Neural cell (in vitro differentiated cells): ENCODE results near the gene NASP. TPM values are rescaled to one million over a fixed set of nuclear protein-coding genes. Genes with fewer than 3 reads are reported as not detected.

Experiments used
- H2AFZ ChIP-seq: fragments of 200-600, 300-800 bp; sonication (generic), shearing (Covaris generic); 2 replicates; pipeline ENCODE4 v1.6.0; 2014; ENCODE audit warnings: low read depth, mild to moderate bottlenecking, antibody characterized with exemption, low read length, moderate library complexity
- H3F3A ChIP-seq: fragments of 200-600 bp; shearing (Covaris generic); 2 replicates; pipeline ENCODE4 v1.6.1; 2016; ENCODE audit warnings: mild to moderate bottlenecking, moderate library complexity, mixed read lengths, antibody characterized with exemption, low read length; ENCODE audit not compliant: insufficient read depth, poor library complexity, severe bottlenecking
- H3K27ac ChIP-seq: fragments of 200-600, 300-800 bp; sonication (generic), shearing (Covaris generic); 2 replicates; pipeline ENCODE4 v1.5.1; 2014; ENCODE audit warnings: mild to moderate bottlenecking, low read length, moderate library complexity
- H3K27me3 ChIP-seq: fragments of 300-800, 200-600 bp; sonication (generic), shearing (Covaris generic); 2 replicates; pipeline ENCODE4 v1.6.0; 2014; ENCODE audit warnings: mild to moderate bottlenecking, low read depth, low read length, moderate library complexity; ENCODE audit not compliant: insufficient read depth
- H3K36me3 ChIP-seq: fragments of 300-800, 200-600 bp; sonication (generic), shearing (Covaris generic); 2 replicates; pipeline ENCODE4 v1.5.1; 2014; ENCODE audit warnings: mild to moderate bottlenecking, antibody characterized with exemption, low read length, moderate library complexity; ENCODE audit not compliant: insufficient read depth
- H3K4me2 ChIP-seq: fragments of 300-800, 200-600 bp; sonication (generic), shearing (Covaris generic); 2 replicates; pipeline ENCODE4 v1.6.0; 2014; ENCODE audit warnings: mild to moderate bottlenecking, low read length
- H3K4me3 ChIP-seq: fragments of 300-800, 200-600 bp; sonication (generic), shearing (Covaris generic); 2 replicates; pipeline ENCODE4 v1.5.1; 2014; ENCODE audit warnings: mild to moderate bottlenecking, low read length, moderate library complexity
- H3K79me2 ChIP-seq: fragments of 200-600 bp; shearing (Covaris generic); replicated peaks from 2 replicates; pipeline ENCODE4 v1.6.0; 2014; ENCODE audit warnings: mild to moderate bottlenecking, low read length, moderate library complexity; ENCODE audit not compliant: insufficient read depth
- H3K9ac ChIP-seq: fragments of 300-800, 200-600 bp; sonication (generic), shearing (Covaris generic); 2 replicates; pipeline ENCODE4 v1.6.1; 2016; ENCODE audit warnings: mild to moderate bottlenecking, low read length, mixed read lengths
- H3K9me2 ChIP-seq: fragments of 200-600 bp; shearing (Covaris generic); 2 replicates; pipeline ENCODE4 v1.6.1; 2016; ENCODE audit warnings: mild to moderate bottlenecking, low read length, mixed read lengths; ENCODE audit not compliant: insufficient read depth
- H3K9me3 ChIP-seq: fragments of 200-600, 300-800 bp; sonication (generic), shearing (Covaris generic); 2 replicates; pipeline ENCODE4 v1.6.1; 2016; ENCODE audit warnings: mild to moderate bottlenecking, mixed run types, low read length, moderate library complexity, mixed read lengths
- H4K20me1 ChIP-seq: fragments of 200-600 bp; shearing (Covaris generic); 2 replicates; pipeline ENCODE4 v1.6.1; 2016; ENCODE audit warnings: mild to moderate bottlenecking, mixed run types; ENCODE audit not compliant: insufficient read depth
- CTCF ChIP-seq: fragments of 450-650 bp; IDR thresholded peaks from 2 replicates; pipeline ENCODE4 v1.5.1; 2014; ENCODE audit warnings: antibody characterized with exemption, mild to moderate bottlenecking, moderate library complexity; ENCODE audit not compliant: poor library complexity, severe bottlenecking
- EP300 ChIP-seq: fragments of 450-650 bp; conservative IDR thresholded peaks from 2 replicates; pipeline ENCODE4 v1.6.1; 2014; ENCODE audit warnings: antibody characterized with exemption, mild to moderate bottlenecking, moderate library complexity; ENCODE audit not compliant: poor library complexity, severe bottlenecking
- EZH2 ChIP-seq: fragments of 200-600, 300-800 bp; shearing (Covaris generic), sonication (generic); IDR thresholded peaks from 2 replicates; pipeline ENCODE4 v1.6.1; 2014; ENCODE audit warnings: antibody characterized with exemption, low read length, borderline replicate concordance, mild to moderate bottlenecking; ENCODE audit not compliant: insufficient read depth, poor library complexity, severe bottlenecking
- MXI1 ChIP-seq: fragments of 450-650 bp; conservative IDR thresholded peaks from 2 replicates; pipeline ENCODE4 v1.6.1; 2014; ENCODE audit warnings: antibody characterized with exemption, mild to moderate bottlenecking; ENCODE audit not compliant: poor library complexity, severe bottlenecking
- POLR2AphosphoS5 ChIP-seq: IDR thresholded peaks from 2 replicates; pipeline ENCODE4 v1.6.1; 2012
- RAD21 ChIP-seq: fragments of 450-650 bp; conservative IDR thresholded peaks from 2 replicates; pipeline ENCODE4 v1.6.1; 2014; ENCODE audit warnings: antibody characterized with exemption, mild to moderate bottlenecking, moderate library complexity
- SMC3 ChIP-seq: fragments of 450-650 bp; conservative IDR thresholded peaks from 2 replicates; pipeline ENCODE4 v1.6.1; 2014; ENCODE audit warnings: antibody characterized with exemption, mild to moderate bottlenecking, moderate library complexity; ENCODE audit not compliant: poor library complexity
- TAF1 ChIP-seq: IDR thresholded peaks from 2 replicates; pipeline ENCODE4 v1.6.1; 2012; ENCODE audit warnings: low read depth
- polyA plus RNA-seq: library from polyadenylated mRNA; depleted of rRNA; stranded (reverse); fragments of >200 nt; gene quantifications from 2 replicates; pipeline ENCODE4 v1.2.3, GENCODE V29; 2014
- TF ChIP-seq, protein P1 (sequence below): IDR thresholded peaks from 2 replicates; pipeline ENCODE4 v1.6.1; 2012; ENCODE audit warnings: borderline replicate concordance

The NASP gene
- polyA plus RNA-seq, 1 donor from 2014 or later = 177 TPM

DNA sequence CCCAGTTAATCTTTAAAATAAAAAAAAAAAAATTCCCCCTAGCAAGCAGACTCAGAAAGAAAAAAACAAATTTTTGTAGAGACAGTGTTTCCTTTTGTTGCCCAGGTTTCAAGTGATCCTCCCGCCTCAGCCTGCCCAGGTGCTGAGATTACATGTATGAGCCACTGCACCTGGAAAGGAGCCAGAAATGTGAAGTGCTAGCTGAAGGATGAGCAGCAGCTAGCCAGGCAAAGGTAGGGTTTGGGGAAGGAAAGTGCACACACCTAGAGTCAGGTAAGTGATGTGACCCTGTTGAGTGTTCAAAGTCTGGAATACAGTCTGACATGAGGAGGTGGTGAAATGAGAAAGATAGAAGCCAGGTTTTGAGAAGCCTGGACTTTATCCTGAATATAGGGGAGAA, 31.5 kb upstream of the NASP start:
- Histone ChIP-seq H3K4me3 (peak overlapping the region; percentile 79), H3K9ac (no peak overlapping the region), H3K4me2 (no peak overlapping the region), H3K9me3 (no peaks in the 10 kb centered on the region), H3K79me2 (peaks cover 16% of the 10 kb centered on the region), H3K36me3 (no peaks in the 10 kb centered on the region), H2AFZ (no peak overlapping the region), H3K27ac (no peak overlapping the region), H4K20me1 (no peaks in the 10 kb centered on the region), H3F3A (no peaks in the 10 kb centered on the region), H3K9me2 (no peaks in the 10 kb centered on the region), H3K27me3 (no peaks in the 10 kb centered on the region)
- TF ChIP-seq RAD21 (no peak), EP300 (no peak), TAF1 (no peak), POLR2AphosphoS5 (no peak), CTCF (no peak), MXI1 (no peak), SMC3 (no peak), EZH2 (no peak)
- TF ChIP-seq, protein P1, sequence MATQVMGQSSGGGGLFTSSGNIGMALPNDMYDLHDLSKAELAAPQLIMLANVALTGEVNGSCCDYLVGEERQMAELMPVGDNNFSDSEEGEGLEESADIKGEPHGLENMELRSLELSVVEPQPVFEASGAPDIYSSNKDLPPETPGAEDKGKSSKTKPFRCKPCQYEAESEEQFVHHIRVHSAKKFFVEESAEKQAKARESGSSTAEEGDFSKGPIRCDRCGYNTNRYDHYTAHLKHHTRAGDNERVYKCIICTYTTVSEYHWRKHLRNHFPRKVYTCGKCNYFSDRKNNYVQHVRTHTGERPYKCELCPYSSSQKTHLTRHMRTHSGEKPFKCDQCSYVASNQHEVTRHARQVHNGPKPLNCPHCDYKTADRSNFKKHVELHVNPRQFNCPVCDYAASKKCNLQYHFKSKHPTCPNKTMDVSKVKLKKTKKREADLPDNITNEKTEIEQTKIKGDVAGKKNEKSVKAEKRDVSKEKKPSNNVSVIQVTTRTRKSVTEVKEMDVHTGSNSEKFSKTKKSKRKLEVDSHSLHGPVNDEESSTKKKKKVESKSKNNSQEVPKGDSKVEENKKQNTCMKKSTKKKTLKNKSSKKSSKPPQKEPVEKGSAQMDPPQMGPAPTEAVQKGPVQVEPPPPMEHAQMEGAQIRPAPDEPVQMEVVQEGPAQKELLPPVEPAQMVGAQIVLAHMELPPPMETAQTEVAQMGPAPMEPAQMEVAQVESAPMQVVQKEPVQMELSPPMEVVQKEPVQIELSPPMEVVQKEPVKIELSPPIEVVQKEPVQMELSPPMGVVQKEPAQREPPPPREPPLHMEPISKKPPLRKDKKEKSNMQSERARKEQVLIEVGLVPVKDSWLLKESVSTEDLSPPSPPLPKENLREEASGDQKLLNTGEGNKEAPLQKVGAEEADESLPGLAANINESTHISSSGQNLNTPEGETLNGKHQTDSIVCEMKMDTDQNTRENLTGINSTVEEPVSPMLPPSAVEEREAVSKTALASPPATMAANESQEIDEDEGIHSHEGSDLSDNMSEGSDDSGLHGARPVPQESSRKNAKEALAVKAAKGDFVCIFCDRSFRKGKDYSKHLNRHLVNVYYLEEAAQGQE = no peak

GRCh38 chr1:45554198-45554597, 29.6 kb upstream of the NASP start:
- peaks cover 16% of the 10 kb centered on the region for H3K79me2 ChIP-seq

More at GRCh38 chr1:45554198-45554597, 29.6 kb upstream of the NASP start:
- Histone ChIP-seq H3K9ac (no peak overlapping the region), H3K36me3 (no peaks in the 10 kb centered on the region), H4K20me1 (no peaks in the 10 kb centered on the region), H2AFZ (no peak overlapping the region), H3K4me2 (no peak overlapping the region), H3K27ac (no peak overlapping the region), H3F3A (no peaks in the 10 kb centered on the region), H3K9me2 (no peaks in the 10 kb centered on the region), H3K4me3 (no peak overlapping the region), H3K27me3 (no peaks in the 10 kb centered on the region), H3K9me3 (no peaks in the 10 kb centered on the region)
- TF ChIP-seq TAF1 (no peak), EP300 (no peak), EZH2 (no peak), POLR2AphosphoS5 (no peak), MXI1 (no peak), RAD21 (no peak), CTCF (no peak), SMC3 (no peak)
- TF ChIP-seq, protein P1 = no peak
